ENCODE results near the gene GPR183. TPM values are rescaled to one million over a fixed set of nuclear protein-coding genes. Genes with fewer than 3 reads are reported as not detected.

Gene GPR183
- total and polyA plus RNA-seq, 2 of the 8 experiments (the other 6 are each of a cell fraction or from before 2014, with no cell fraction given) = not detected

DNA sequence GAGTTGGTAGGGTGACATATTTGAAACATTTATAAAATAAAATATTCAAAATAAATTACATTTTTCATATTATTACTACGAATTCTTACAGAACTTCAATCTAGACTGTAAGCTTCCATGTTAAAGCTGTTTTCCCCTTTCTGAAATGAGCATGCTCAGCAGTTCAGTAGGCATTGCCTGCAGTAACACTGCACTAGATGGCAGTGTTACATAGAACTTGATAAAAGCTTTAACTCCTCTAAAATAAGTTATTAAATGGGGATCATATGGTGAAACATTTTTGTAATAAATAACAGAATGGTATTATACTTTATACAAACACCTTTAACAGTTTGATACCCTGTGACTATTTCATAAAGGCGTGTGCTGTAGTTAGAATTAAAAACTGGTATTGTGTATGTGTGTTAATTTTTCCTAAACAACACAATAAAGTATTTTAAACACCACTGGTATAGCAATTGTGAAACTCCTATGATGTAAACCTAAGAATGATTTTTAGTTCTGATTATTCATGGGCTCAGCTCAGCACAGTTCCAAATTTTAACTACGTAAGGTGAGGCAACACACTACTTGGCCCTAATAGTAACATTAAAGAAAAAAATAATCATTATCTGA, 37.5 kb downstream of the GPR183 start:
- FAIRE-seq (no peak), DNase-seq (ENCODE audit: low read depth in 1 of 2, low spot score in 2 of 2) (no peak)
- Histone ChIP-seq H3K27ac (ENCODE audit: low read depth, low read length) (no peak overlapping the region), H3K9me3 (ENCODE audit: insufficient read depth in 2 of 2, low read depth in 1 of 2, low read length in 1 of 2) (no peaks in the 10 kb centered on the region), H2AK5ac (ENCODE audit: low read depth, low read length) (no peak overlapping the region), H3K56ac (replicated peaks; ENCODE audit: insufficient read length, low read depth, low read length) (no peak overlapping the region), H3K79me2 (ENCODE audit: control insufficient read depth in 1 of 2, insufficient read depth in 2 of 2, low read length in 2 of 2) (no peaks in the 10 kb centered on the region; a peak in 1 of 4 replicates), H3K14ac (ENCODE audit: insufficient read length) (no peak overlapping the region), H2BK120ac (replicated peaks; ENCODE audit: low read depth, low read length) (no peak overlapping the region), H3K4me2 (ENCODE audit: insufficient read depth in 1 of 2, low read depth in 2 of 2, low read length in 2 of 2) (no peak overlapping the region), H3K4ac (replicated peaks; ENCODE audit: insufficient read length, low read depth, low read length) (no peak overlapping the region), H4K5ac (ENCODE audit: insufficient read length, low read depth, low read length) (no peak overlapping the region), H2BK20ac (ENCODE audit: low read length) (no peak overlapping the region), H4K20me1 (replicated peaks in 1 of 2; ENCODE audit: control insufficient read depth in 1 of 2, insufficient read depth in 2 of 2, low read length in 2 of 2) (no peaks in the 10 kb centered on the region), H3K23ac (ENCODE audit: insufficient read length) (no peak overlapping the region), H3K79me1 (ENCODE audit: low read depth, low read length) (peaks cover 4% of the 10 kb centered on the region; the same call in 1 of the 2 replicates), H3K18ac (ENCODE audit: extremely low read depth, low read length) (no peak overlapping the region), H3K9ac (replicated peaks in 1 of 4; ENCODE audit: extremely low read depth in 1 of 4, low read depth in 3 of 4, low read length in 3 of 4) (no peak overlapping the region), H2BK15ac (ENCODE audit: low read length) (no peak overlapping the region), H2AFZ (ENCODE audit: low read length) (no peak overlapping the region), H3K27me3 (replicated peaks in 1 of 4; ENCODE audit: control insufficient read depth in 3 of 4, extremely low read depth in 1 of 4, insufficient read depth in 3 of 4, low read length in 3 of 4) (no peaks in the 10 kb centered on the region), H2BK5ac (ENCODE audit: low read depth, low read length) (no peak overlapping the region), H2BK12ac (ENCODE audit: low read depth, low read length) (no peak overlapping the region), H3K36me3 (ENCODE audit: control insufficient read depth in 2 of 4, insufficient read depth in 4 of 4, low read length in 3 of 4) (0 out of 8 replicates have a peak, but pooled peaks cover 0 to 3% (median 0%) of the 10 kb centered on the region in 4 experiments), H3K4me1 (replicated peaks in 1 of 4; ENCODE audit: control insufficient read depth in 3 of 4, insufficient read depth in 4 of 4, low read length in 3 of 4) (no peaks in the 10 kb centered on the region), H4K8ac (ENCODE audit: extremely low read depth, insufficient read depth, low read length) (no peak overlapping the region), H4K91ac (replicated peaks; ENCODE audit: insufficient read length, low read length) (no peak overlapping the region), H3K23me2 (ENCODE audit: low read depth, low read length) (peaks cover 2% of the 10 kb centered on the region; the same call in 1 of the 2 replicates), H3K4me3 (ENCODE audit: extremely low read depth in 1 of 4, insufficient read depth in 2 of 4, low read depth in 3 of 4, low read length in 4 of 4) (no peak overlapping the region)
- POLR2A ChIA-PET (ENCODE audit: partially characterized antibody) = interaction anchor here (0.9 to 3.4 kb wide), 2 partner anchors 14 to 70 kb away, joined by 5 to 17 read pairs; partner anchors contain the start of gene UBAC2
- CTCF ChIA-PET (ENCODE audit: partially characterized antibody) = interaction anchor here (0.6 to 10.8 kb wide), 56 partner anchors 9 to 682 kb away, joined by 3 to 242 read pairs (median 4); partner anchors contain the start of genes GPR18 and UBAC2
- TF ChIP-seq, protein P1, sequence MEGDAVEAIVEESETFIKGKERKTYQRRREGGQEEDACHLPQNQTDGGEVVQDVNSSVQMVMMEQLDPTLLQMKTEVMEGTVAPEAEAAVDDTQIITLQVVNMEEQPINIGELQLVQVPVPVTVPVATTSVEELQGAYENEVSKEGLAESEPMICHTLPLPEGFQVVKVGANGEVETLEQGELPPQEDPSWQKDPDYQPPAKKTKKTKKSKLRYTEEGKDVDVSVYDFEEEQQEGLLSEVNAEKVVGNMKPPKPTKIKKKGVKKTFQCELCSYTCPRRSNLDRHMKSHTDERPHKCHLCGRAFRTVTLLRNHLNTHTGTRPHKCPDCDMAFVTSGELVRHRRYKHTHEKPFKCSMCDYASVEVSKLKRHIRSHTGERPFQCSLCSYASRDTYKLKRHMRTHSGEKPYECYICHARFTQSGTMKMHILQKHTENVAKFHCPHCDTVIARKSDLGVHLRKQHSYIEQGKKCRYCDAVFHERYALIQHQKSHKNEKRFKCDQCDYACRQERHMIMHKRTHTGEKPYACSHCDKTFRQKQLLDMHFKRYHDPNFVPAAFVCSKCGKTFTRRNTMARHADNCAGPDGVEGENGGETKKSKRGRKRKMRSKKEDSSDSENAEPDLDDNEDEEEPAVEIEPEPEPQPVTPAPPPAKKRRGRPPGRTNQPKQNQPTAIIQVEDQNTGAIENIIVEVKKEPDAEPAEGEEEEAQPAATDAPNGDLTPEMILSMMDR (IDR thresholded peaks at IDR 0.05; ENCODE audit: control extremely low read depth in 1 of 3, insufficient read depth in 1 of 3, low read depth in 1 of 3, low read length in 3 of 3) = peak in 2 of 3 experiments; percentile 48 to 53; a peak in 3 of 4 replicates
- TF ChIP-seq MAFK (IDR thresholded peaks at IDR 0.05; ENCODE audit: low read depth, low read length) = peak; percentile 83
- no peak for TF ChIP-seq JUND (IDR thresholded peaks at IDR 0.05; ENCODE audit: low read length)
- TF ChIP-seq RAD21 (IDR thresholded peaks at IDR 0.05 in 1 of 2, conservative IDR thresholded peaks at IDR 0.05 in 1 of 2; ENCODE audit: low read depth in 2 of 2, low read length in 2 of 2) = peak; percentile 63 to 66
- 85% methylated on average over 3 of the region's 3 CpGs; no CpG with 5 or more reads in 1 of the 2 experiments for WGBS, 2 experiments (ENCODE audit: extremely low coverage in 1 of 2, insufficient coverage in 1 of 2, insufficient read length in 1 of 2, insufficient replicate concordance in 2 of 2, low coverage in 1 of 2, low lambda C conversion rate in 2 of 2, missing lambda C conversion rate in 1 of 2)
